ENCODE measurements around the gene RTP3. TPM values are rescaled to one million over a fixed set of nuclear protein-coding genes. Genes with fewer than 3 reads are reported as not detected.

The RTP3 gene
- polyA plus RNA-seq, 1 donor from 2014 or later = not detected

GRCh38 chr3:46464326-46465195 lies 33.2 kb upstream of the RTP3 start, which contains the start of gene LTF:
TSS of gene LTF (minus strand) at chr3:46464905. CDS start at chr3:46464867, 38 bp downstream.
- Mint-ChIP-seq H3K4me3 (no peak within 1 kb of the TSS), H3K36me3 (peaks cover 2% of the 10 kb centered on the region), H3K9me3 (peaks cover 0 to 3% (median 3%) of the 10 kb centered on the region in 3 donors), H3K4me1 (no peaks in the 10 kb centered on the region), H3K27me3 (peaks cover 29% of the 10 kb centered on the region), H3K27ac (no peak within 1 kb of the TSS)

DNA sequence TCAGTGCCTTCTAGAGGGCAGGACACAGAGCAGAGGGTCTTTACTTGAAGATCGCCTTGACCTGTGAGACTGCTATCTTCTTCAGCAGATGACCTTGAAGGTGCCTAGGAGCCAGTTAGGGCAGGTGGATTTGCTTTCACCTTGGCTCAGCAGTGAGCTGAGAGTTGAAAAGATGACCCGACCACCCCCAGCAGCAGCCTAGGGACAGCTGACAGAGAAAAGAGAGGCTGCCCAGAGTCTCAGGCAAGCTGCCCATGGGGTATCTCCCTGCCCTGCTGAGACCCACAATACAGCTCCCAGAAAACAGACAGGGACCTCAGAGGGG lies 32.6 kb upstream of the RTP3 start:
- peaks cover 29% of the 10 kb centered on the region for H3K27me3 Mint-ChIP-seq

DNA sequence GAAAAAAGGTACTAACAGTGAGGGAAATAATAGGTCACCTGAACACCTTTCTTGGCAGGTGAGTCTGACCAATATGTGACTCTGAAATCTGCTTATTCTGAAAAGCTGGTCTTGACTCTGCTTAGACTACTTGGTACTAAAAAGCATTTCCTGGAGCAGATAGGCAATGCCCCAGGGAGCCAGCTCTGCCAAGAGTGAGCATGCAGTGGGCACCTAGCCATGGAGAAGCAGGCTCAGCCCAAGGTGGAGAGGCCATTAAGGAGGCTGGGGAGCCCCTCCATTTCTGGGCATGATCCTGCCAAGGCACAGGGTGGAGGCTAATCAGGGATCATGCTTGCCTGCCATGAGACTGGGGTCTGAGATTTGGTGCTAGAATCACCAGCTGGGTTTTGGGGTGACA lies 31.5 kb upstream of the RTP3 start:
- H3K4me3 Mint-ChIP-seq = no peak overlapping the region
- no peaks in the 10 kb centered on the region for H3K4me1 Mint-ChIP-seq
- peaks cover 30% of the 10 kb centered on the region for H3K27me3 Mint-ChIP-seq
- no peaks in the 10 kb centered on the region for H3K36me3 Mint-ChIP-seq
- H3K27ac Mint-ChIP-seq = no peak overlapping the region
- peaks cover 0 to 3% (median 3%) of the 10 kb centered on the region in 3 donors for H3K9me3 Mint-ChIP-seq

More for the DNA sequence above, 32.6 kb upstream of the RTP3 start:
- no peak overlapping the region for H3K4me3 Mint-ChIP-seq
- peaks cover 0 to 3% (median 3%) of the 10 kb centered on the region in 3 donors for H3K9me3 Mint-ChIP-seq
- H3K27ac Mint-ChIP-seq = no peak overlapping the region
- peaks cover 2% of the 10 kb centered on the region for H3K36me3 Mint-ChIP-seq
- H3K4me1 Mint-ChIP-seq = no peaks in the 10 kb centered on the region

DNA sequence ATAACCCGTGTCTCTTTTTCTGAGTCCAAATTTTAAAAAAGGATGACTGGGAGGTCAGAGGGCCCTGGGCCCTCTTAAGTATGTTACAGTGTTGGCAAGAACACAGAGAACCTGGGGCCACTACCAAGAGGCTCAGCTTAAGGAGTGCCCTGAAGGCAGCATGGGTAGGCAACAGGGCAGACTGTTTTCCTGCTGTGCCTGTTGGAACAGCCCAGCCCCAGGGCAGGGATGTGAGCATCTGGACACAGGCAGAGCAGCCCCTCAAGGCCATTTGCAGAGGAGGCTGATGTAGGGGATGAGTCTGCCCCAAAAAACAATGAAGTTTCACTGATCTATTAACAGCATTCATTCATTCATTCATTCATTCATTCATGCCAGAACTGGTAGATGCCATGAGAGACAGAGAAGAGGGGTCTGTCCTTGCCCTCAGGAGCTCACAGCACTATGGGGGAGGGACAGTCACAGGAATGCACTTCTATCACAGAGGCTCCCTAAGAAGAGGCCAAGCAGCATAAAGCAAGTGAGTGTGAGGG lies 30.8 kb upstream of the RTP3 start:
- H3K27me3 Mint-ChIP-seq = peaks cover 32% of the 10 kb centered on the region
- peak overlapping the region in 1 of 4 donors; percentile 2 for H3K4me3 Mint-ChIP-seq
- H3K27ac Mint-ChIP-seq = no peak overlapping the region
- H3K9me3 Mint-ChIP-seq = peaks cover 0 to 3% (median 0%) of the 10 kb centered on the region in 3 donors
- H3K4me1 Mint-ChIP-seq = no peaks in the 10 kb centered on the region
- H3K36me3 Mint-ChIP-seq = no peaks in the 10 kb centered on the region

DNA sequence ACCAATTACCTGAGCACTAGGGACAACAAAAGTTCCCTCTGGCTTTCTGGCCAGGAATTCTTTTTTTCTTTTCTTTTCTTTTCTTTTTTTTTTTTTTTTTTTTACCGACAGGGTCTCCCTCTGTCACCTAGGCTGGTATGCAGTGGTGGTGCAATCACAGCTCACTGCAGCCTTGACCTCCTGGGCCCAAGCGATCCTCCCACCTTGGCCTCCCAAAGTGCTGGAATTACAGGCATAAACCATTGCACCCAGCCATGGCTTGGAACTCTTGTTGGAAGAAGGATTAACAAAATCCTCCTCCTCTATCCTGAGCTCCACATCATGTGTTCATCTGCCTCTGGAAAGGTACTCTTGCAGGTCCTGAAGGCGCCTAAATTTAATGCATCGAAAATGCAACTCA lies 30.2 kb upstream of the RTP3 start:
- peaks cover 0 to 3% (median 0%) of the 10 kb centered on the region in 3 donors for H3K9me3 Mint-ChIP-seq
- no peaks in the 10 kb centered on the region for H3K36me3 Mint-ChIP-seq
- no peak overlapping the region for H3K27ac Mint-ChIP-seq
- H3K4me3 Mint-ChIP-seq = no peak overlapping the region
- peaks cover 30% of the 10 kb centered on the region for H3K27me3 Mint-ChIP-seq
- no peaks in the 10 kb centered on the region for H3K4me1 Mint-ChIP-seq

- H3K9me3 Mint-ChIP-seq = peaks cover under 1 to 3% (median 2%) of the 10 kb centered on the region in 3 donors
Observed at GRCh38 chr3:46468753-46469600, 28.8 kb upstream of the RTP3 start.

DNA sequence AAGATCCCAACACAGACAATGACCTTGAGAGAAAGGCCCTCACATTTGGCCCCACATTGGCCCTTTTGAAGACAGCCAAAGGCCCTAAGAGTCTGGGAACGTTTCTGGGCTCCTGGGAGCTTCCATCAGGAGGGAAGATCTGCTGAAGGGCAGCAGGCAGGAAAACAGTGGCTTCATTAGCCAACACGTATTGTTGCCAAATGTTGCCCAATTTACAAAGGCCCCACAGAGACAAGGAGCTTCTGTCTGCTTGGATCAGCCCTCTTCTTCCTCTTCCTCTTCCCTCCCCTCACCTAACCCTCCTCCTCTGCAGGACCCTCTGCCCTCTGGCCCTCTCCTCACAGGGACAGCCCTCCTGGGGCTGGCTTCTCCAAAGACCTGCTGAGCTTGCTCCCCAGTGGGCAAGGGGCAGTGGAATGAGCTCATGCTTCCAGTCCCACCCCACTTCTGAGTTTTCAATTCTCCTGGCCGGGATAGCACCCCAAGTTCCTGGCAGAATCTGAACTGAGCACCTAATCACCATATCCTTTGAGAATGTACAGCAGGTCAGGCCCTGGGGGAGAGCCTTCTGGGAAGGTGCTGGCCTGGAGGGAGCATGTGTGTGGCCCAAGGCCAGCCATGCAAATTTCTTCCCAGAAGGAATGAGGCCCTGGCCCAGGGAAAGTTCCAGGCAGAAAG lies 28.0 kb upstream of the RTP3 start:
- Mint-ChIP-seq H3K27me3 (peaks cover 22% of the 10 kb centered on the region), H3K4me3 (no peak overlapping the region), H3K27ac (no peak overlapping the region), H3K4me1 (peaks cover 0 to 1% (median 0%) of the 10 kb centered on the region in 3 donors), H3K36me3 (peaks cover 3% of the 10 kb centered on the region), H3K9me3 (peaks cover 3 to 7% (median 5%) of the 10 kb centered on the region in 3 donors)

More at GRCh38 chr3:46468753-46469600, 28.8 kb upstream of the RTP3 start:
- Mint-ChIP-seq H3K27me3 (peaks cover 25% of the 10 kb centered on the region), H3K4me1 (no peaks in the 10 kb centered on the region), H3K36me3 (no peaks in the 10 kb centered on the region), H3K4me3 (no peak overlapping the region), H3K27ac (no peak overlapping the region)

- no peak overlapping the region for H3K27ac Mint-ChIP-seq
- peaks cover 9 to 12% (median 11%) of the 10 kb centered on the region in 3 donors for H3K9me3 Mint-ChIP-seq
- no peak overlapping the region for H3K4me3 Mint-ChIP-seq
- H3K36me3 Mint-ChIP-seq = peaks cover 3% of the 10 kb centered on the region
- H3K4me1 Mint-ChIP-seq = peaks cover 0 to 1% (median 0%) of the 10 kb centered on the region in 3 donors
- H3K27me3 Mint-ChIP-seq = peaks cover 13% of the 10 kb centered on the region
Observed at GRCh38 chr3:46470831-46471230, 26.9 kb upstream of the RTP3 start.

- peaks cover 0 to 1% (median 0%) of the 10 kb centered on the region in 3 donors for H3K4me1 Mint-ChIP-seq
- H3K4me3 Mint-ChIP-seq = no peak overlapping the region
- no peak overlapping the region for H3K27ac Mint-ChIP-seq
- H3K36me3 Mint-ChIP-seq = peaks cover 3% of the 10 kb centered on the region
- peaks cover 9 to 12% (median 11%) of the 10 kb centered on the region in 3 donors for H3K9me3 Mint-ChIP-seq
- H3K27me3 Mint-ChIP-seq = peaks cover 13% of the 10 kb centered on the region
Observed at GRCh38 chr3:46471371-46471914, 26.3 kb upstream of the RTP3 start.

GRCh38 chr3:46472736-46473135 lies 25.0 kb upstream of the RTP3 start:
- peaks cover 13% of the 10 kb centered on the region for H3K27me3 Mint-ChIP-seq
- no peak overlapping the region for H3K4me3 Mint-ChIP-seq
- peaks cover 6% of the 10 kb centered on the region for H3K36me3 Mint-ChIP-seq
- H3K9me3 Mint-ChIP-seq = peaks cover 9 to 12% (median 11%) of the 10 kb centered on the region in 3 donors
- no peak overlapping the region for H3K27ac Mint-ChIP-seq
- H3K4me1 Mint-ChIP-seq = peaks cover 0 to 1% (median 0%) of the 10 kb centered on the region in 3 donors

- Mint-ChIP-seq H3K27me3 (peaks cover 22% of the 10 kb centered on the region), H3K27ac (peak overlapping the region in 1 of 3 donors; percentile 25), H3K36me3 (peaks cover 6% of the 10 kb centered on the region), H3K9me3 (peaks cover 9 to 12% (median 11%) of the 10 kb centered on the region in 3 donors), H3K4me3 (no peak overlapping the region), H3K4me1 (peaks cover 0 to 1% (median 0%) of the 10 kb centered on the region in 3 donors)
Observed at GRCh38 chr3:46477145-46477544, 20.6 kb upstream of the RTP3 start.

- no peak overlapping the region for H3K27ac Mint-ChIP-seq
- peaks cover 21% of the 10 kb centered on the region for H3K27me3 Mint-ChIP-seq
- H3K36me3 Mint-ChIP-seq = peaks cover 6% of the 10 kb centered on the region
- H3K4me1 Mint-ChIP-seq = peaks cover 0 to 1% (median 0%) of the 10 kb centered on the region in 3 donors
- H3K9me3 Mint-ChIP-seq = peaks cover 9 to 12% (median 11%) of the 10 kb centered on the region in 3 donors
- no peak overlapping the region for H3K4me3 Mint-ChIP-seq
Observed at GRCh38 chr3:46477756-46478155, 20.0 kb upstream of the RTP3 start.

GRCh38 chr3:46478341-46478740 lies 19.4 kb upstream of the RTP3 start:
- no peak overlapping the region for H3K4me3 Mint-ChIP-seq
- no peak overlapping the region for H3K27ac Mint-ChIP-seq
- H3K9me3 Mint-ChIP-seq = peaks cover 9 to 12% (median 11%) of the 10 kb centered on the region in 3 donors
- peaks cover 0 to 1% (median 0%) of the 10 kb centered on the region in 3 donors for H3K4me1 Mint-ChIP-seq
- H3K27me3 Mint-ChIP-seq = peaks cover 17% of the 10 kb centered on the region
- peaks cover 6% of the 10 kb centered on the region for H3K36me3 Mint-ChIP-seq

- H3K9me3 Mint-ChIP-seq = peaks cover 8 to 12% (median 11%) of the 10 kb centered on the region in 3 donors
- no peak overlapping the region for H3K27ac Mint-ChIP-seq
- peaks cover 6% of the 10 kb centered on the region for H3K36me3 Mint-ChIP-seq
- H3K27me3 Mint-ChIP-seq = peaks cover 17% of the 10 kb centered on the region
- no peak overlapping the region for H3K4me3 Mint-ChIP-seq
- peaks cover 0 to 1% (median 0%) of the 10 kb centered on the region in 3 donors for H3K4me1 Mint-ChIP-seq
Observed at GRCh38 chr3:46479021-46479420, 18.8 kb upstream of the RTP3 start.
